ENCODE measurements around the gene PHLPP1.

- TF ChIP-seq EZH2 (IDR thresholded peaks at IDR 0.05) (no peak), POLR2AphosphoS5 (IDR thresholded peaks at IDR 0.05; ENCODE audit: borderline replicate concordance, low read depth, low read length) (no peak)
These were observed 14.4 kb downstream of the PHLPP1 start for GRCh38 chr18:62729487-62730386.
